HG03558 (cell line): Measurements from ENCODE around the gene ZMYM2.
A peak's percentile ranks its signal among the peaks of the same experiment; 100 is the strongest.
"Not testable (repeated sequence)": the region's sequence is repeated elsewhere in the genome, so short reads cannot be mapped to it uniquely, and the experiment has no call there.

Source experiments
- ATAC-seq: cut with Tn5 transposase; IDR thresholded peaks from one replicate; pipeline ENCODE4 v1.9.1; 2021; ENCODE audit warnings: moderate number of reproducible peaks; ENCODE audit not compliant: unreplicated experiment; ENCODE audit errors: extremely low read depth

Gene ZMYM2

GRCh38 chr13:20042603-20043002 is 84.1 kb downstream of the ZMYM2 start:
- not testable (repeated sequence) for ATAC-seq

GRCh38 chr13:20043207-20043925 is 84.8 kb downstream of the ZMYM2 start:
- no peak for ATAC-seq

- ATAC-seq, result no peak
Measured at GRCh38 chr13:20044086-20044485, 85.6 kb downstream of the ZMYM2 start.

- no peak for ATAC-seq
Measured at GRCh38 chr13:20045950-20046548, 87.5 kb downstream of the ZMYM2 start.

GRCh38 chr13:20049558-20050473 is 91.3 kb downstream of the ZMYM2 start:
- ATAC-seq, result no peak

GRCh38 chr13:20051366-20051765 is 92.8 kb downstream of the ZMYM2 start:
- no peak for ATAC-seq

GRCh38 chr13:20053016-20053415 is 94.5 kb downstream of the ZMYM2 start:
- ATAC-seq, result no peak

- ATAC-seq, result no peak
Measured at GRCh38 chr13:20053891-20054290, 95.4 kb downstream of the ZMYM2 start.

GRCh38 chr13:20054586-20054985 is 96.1 kb downstream of the ZMYM2 start:
- no peak for ATAC-seq

GRCh38 chr13:20057214-20057613 is 98.7 kb downstream of the ZMYM2 start:
- ATAC-seq, result no peak

GRCh38 chr13:20057963-20058362 is 99.4 kb downstream of the ZMYM2 start:
- no peak for ATAC-seq

- no peak for ATAC-seq
Measured at GRCh38 chr13:20058476-20058875, 99.9 kb downstream of the ZMYM2 start.

GRCh38 chr13:20064128-20064527 is 105.6 kb downstream of the ZMYM2 start:
- ATAC-seq, result no peak

- ATAC-seq, result no peak
Measured at GRCh38 chr13:20065516-20065915, 107.0 kb downstream of the ZMYM2 start.

- ATAC-seq, result no peak
Measured at GRCh38 chr13:20069956-20070355, 111.4 kb downstream of the ZMYM2 start.

- ATAC-seq, result peak; percentile 85
Measured at GRCh38 chr13:20073775-20074174, 115.2 kb downstream of the ZMYM2 start.

- no peak for ATAC-seq
Measured at GRCh38 chr13:20074966-20075365, 116.4 kb downstream of the ZMYM2 start.

GRCh38 chr13:20077086-20077485 is 118.6 kb downstream of the ZMYM2 start:
- ATAC-seq, result no peak

GRCh38 chr13:20080377-20081164 is 122.0 kb downstream of the ZMYM2 start:
- ATAC-seq, result no peak

GRCh38 chr13:20090349-20090748 is 131.8 kb downstream of the ZMYM2 start:
- no peak for ATAC-seq
